HG02885 (cell line): Measurements from ENCODE around the gene FBXO38.
"Not testable (repeated sequence)": the region's sequence is repeated elsewhere in the genome, so short reads cannot be mapped to it uniquely, and the experiment has no call there.

Source experiments
- ATAC-seq: cut with Tn5 transposase; IDR thresholded peaks from one replicate; pipeline ENCODE4 v1.9.1; 2021; ENCODE audit warnings: mild to moderate bottlenecking; ENCODE audit not compliant: unreplicated experiment, poor library complexity

FBXO38 gene

GRCh38 chr5:148466236-148466580 is 82.5 kb downstream of the FBXO38 start:
- ATAC-seq: no peak

- ATAC-seq: no peak
Observed at GRCh38 chr5:148467958-148468357, 84.2 kb downstream of the FBXO38 start.

- ATAC-seq: not testable (repeated sequence)
Observed at GRCh38 chr5:148468746-148469145, 85.0 kb downstream of the FBXO38 start.

- ATAC-seq: no peak
Observed at GRCh38 chr5:148469501-148469935, 85.8 kb downstream of the FBXO38 start.

GRCh38 chr5:148471379-148471778 is 87.6 kb downstream of the FBXO38 start:
- ATAC-seq: no peak

- no peak for ATAC-seq
Observed at GRCh38 chr5:148474025-148474511, 90.3 kb downstream of the FBXO38 start.

GRCh38 chr5:148476302-148476701 is 92.5 kb downstream of the FBXO38 start:
- no peak for ATAC-seq

- ATAC-seq: no peak
Observed at GRCh38 chr5:148477429-148477828, 93.7 kb downstream of the FBXO38 start.

- no peak for ATAC-seq
Observed at GRCh38 chr5:148482196-148482595, 98.4 kb downstream of the FBXO38 start.

- ATAC-seq: peak; percentile 96
Observed at GRCh38 chr5:148482697-148483462, 99.1 kb downstream of the FBXO38 start.

GRCh38 chr5:148483750-148484149 is 100.0 kb downstream of the FBXO38 start:
- ATAC-seq: no peak

- ATAC-seq: no peak
Observed at GRCh38 chr5:148484651-148485050, 100.9 kb downstream of the FBXO38 start.

GRCh38 chr5:148486456-148486855 is 102.7 kb downstream of the FBXO38 start:
- ATAC-seq: no peak

- ATAC-seq: no peak
Observed at GRCh38 chr5:148488757-148489156, 105.0 kb downstream of the FBXO38 start.

GRCh38 chr5:148491015-148491792 is 107.4 kb downstream of the FBXO38 start:
- ATAC-seq: no peak

- no peak for ATAC-seq
Observed at GRCh38 chr5:148491793-148492184, 108.0 kb downstream of the FBXO38 start.

GRCh38 chr5:148492351-148492750 is 108.6 kb downstream of the FBXO38 start:
- no peak for ATAC-seq
